ENCODE results near the gene PTRH1.

PTRH1 gene

GRCh38 chr9:127742435-127743088, 27.1 kb upstream of the PTRH1 start:
- DNase-seq (ENCODE audit: low spot score), result no peak
- FAIRE-seq, result no peak

- no peak for DNase-seq (ENCODE audit: low spot score)
- FAIRE-seq, result no peak
These were observed 26.5 kb upstream of the PTRH1 start for GRCh38 chr9:127741831-127742434.

DNA sequence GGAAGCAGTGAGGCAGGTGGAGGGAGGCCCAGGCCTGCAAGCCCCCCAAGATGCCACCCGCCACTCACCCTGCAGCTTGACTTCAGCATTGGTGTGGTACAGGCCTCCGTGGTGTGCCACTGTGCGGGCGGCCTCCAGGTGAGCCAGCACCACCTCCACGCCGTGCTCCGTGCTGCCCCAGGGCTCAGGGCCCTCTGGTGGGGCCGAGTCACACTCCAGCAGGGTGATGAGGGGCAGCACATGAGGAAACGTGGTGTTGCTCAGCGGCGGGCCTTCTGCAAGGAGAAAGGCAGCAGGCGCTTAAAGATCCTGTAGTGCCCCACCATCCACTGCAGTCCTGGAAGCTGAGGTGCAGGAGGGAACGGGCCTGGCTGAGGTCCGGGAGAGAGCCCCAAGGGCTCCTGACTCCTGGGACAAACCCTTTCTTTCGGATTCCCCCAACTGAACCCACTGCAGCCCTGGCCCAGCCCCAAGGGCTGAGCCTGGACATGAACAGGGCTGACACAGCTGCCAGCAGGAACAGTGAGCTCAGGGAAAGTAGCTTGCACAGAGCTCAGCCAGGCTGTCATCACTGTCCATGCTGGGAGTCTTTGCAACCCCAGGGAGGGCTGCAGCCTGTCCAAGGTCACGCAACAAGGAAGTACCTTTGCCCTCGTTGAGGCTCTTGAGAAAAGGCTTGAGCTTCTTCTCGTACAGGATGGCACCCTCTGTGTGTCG, 24.3 kb upstream of the PTRH1 start:
- FAIRE-seq (no peak), DNase-seq (ENCODE audit: low spot score) (no peak)

DNA sequence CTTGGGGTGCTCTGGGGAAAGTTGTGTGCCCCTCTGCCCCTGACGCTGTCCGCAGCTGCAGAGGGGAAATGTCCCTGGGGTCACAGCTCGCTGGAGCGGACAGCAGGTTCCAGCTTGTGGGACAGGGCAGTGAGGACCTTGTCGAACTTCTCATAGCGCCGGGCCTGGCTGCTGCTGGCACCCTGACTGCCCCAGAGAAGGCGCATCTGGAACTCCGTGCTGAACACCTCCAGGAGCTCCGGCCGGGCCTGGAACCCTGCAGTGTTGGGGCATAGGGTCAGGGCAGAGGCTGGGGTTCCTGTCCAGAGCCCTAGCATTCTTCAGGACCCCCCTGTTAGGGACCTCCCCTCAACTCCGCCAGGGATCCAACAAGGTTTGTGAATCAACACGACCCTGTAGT, 23.2 kb upstream of the PTRH1 start:
- FAIRE-seq, result no peak
- DNase-seq (ENCODE audit: low spot score), result no peak

DNA sequence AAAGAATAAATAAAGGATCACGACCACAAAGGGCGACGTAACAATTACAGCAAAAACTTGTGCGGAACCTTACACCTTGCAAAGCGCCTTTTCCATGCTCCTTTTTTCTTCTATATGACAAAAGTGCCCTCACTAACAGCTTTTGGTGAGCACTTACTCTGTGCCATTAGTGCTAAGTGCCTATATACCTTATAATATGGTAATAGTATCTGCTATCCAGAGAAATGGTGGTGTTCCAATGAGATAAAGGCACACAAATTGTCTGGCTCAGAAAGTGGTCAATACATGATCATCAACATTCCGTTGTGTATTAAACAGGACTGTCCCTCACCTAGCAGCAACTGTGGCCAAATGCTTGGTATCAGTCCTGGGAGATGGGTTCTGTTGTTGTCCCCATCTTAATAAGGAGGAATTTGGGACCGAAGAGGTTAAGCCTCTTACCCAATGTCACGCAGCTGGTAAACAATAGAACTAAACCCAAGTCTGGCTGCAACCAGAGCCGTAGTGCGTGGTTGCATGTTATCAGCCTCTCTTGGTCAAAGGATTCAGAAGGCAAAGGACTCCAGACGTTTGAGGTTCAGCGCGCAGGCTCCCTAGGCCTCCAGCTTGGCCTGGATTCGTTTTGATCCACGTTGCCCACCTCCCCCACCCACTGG, 20.2 kb upstream of the PTRH1 start:
- DNase-seq (ENCODE audit: low spot score) (no peak), FAIRE-seq (no peak)

DNA sequence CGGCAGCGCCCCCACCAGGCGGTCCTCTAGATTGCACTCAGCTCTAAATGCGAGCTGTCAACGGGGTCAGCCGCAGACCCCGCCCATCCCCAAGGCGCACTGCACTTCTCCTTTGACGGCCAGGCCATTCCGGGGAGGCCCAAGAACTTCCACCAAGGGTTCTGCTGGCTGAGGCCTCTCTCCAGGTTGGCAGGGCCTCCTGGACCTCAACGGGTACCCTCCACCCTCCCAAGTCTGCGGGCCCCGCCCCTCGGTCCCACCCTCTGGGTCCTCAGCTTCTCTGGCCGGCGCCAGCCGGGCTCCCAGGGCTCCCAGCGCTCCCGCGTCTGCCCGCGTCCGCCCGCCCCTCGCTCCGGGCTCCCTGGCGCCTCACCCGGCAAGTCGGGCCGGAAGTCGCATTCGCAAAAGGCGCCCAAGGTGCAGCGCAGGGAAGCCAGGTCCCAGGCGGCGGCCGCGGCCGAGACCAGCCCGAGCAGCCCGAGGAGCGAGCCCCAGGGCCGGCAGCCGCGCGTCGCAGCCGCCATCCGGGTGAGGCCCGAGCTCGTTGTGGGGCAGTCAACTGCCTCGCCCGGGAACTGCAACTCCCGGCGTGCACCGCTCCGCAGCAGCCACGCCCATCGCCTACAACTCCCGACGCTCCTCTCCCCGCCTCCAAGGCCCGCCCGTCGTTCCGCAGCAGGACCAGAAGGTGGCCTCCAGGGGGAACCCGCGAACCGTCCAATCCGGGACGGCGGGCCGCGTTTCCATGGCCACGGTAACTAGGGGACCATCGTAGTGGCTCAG, 19.5 kb upstream of the PTRH1 start, which contains the start of gene TOR2A:
TSS of gene TOR2A (minus strand) at position 548 of the 783 bp plus-strand sequence. CDS start at position 524, 24 bp downstream.
- FAIRE-seq (peak; percentile 93), DNase-seq (ENCODE audit: low spot score) (peak; percentile 98)

DNA sequence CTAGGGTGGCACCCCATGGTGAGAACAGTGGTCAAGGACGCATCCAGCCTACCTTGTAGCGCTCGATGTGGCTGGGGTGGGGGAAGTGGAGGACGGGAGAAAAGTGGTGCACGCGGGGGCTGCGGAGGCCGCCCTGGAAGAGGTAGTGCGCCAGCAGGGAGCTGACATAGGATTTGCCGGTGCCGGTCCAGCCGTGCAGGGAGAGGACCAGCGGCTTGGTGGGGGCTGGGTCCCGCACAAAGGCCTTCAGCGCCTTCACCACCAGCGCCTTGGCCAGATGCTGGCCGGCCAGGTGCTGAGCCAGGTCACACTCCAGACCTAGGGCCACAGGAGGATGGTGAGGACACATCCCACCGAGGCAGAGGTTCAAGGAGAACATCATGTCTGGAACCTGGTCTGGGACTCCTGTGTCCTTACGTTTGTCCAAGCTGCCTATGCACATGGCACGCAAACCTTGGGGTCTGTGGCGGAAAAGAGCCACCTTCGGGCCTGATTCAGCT, 18.8 kb upstream of the PTRH1 start:
- DNase-seq (ENCODE audit: low spot score), result no peak
- no peak for FAIRE-seq

GRCh38 chr9:127733614-127734013, 18.2 kb upstream of the PTRH1 start:
- FAIRE-seq (no peak), DNase-seq (ENCODE audit: low spot score) (no peak)

DNA sequence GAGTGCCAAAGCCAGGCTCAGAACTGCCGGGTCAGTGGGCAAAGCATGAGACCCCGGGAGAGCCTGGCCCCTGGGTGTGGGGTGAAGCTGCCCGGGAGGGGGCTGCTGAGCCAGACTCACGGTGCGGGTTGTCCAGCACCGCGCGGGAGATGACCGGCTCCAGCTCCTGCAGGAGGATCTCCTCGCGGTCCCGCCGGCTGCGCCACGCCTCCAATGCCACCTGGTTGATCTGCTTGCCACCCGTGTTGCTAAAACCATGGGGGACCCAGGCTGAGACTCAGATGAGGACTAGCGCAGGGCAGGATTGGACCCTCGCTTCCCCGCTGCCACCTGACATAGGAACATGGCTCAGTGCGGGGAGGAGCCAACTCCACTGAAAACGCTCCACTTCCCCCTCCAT, 17.0 kb upstream of the PTRH1 start:
- DNase-seq (ENCODE audit: low spot score) (no peak), FAIRE-seq (no peak)

DNA sequence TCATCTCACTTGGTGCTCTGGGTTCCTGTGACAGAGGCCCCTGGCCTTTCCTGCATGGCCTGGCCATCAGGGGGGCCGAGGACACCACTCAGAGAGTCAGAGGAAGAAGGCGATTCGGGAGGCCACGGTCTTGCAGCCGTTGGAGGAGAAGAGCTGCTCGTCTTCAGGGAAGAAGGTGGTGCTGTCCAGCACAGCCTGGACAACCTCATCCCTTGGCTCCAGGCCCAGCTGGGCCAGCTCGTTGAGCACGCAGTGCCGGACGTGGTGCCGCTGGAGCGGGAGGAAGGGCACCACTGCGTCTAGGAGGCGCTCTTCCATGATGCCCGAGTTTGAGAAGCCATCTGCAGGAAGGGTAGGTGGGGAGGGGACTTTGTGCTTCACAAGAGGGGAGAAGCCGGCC, 16.5 kb upstream of the PTRH1 start:
- DNase-seq (ENCODE audit: low spot score), result no peak
- FAIRE-seq, result no peak

DNA sequence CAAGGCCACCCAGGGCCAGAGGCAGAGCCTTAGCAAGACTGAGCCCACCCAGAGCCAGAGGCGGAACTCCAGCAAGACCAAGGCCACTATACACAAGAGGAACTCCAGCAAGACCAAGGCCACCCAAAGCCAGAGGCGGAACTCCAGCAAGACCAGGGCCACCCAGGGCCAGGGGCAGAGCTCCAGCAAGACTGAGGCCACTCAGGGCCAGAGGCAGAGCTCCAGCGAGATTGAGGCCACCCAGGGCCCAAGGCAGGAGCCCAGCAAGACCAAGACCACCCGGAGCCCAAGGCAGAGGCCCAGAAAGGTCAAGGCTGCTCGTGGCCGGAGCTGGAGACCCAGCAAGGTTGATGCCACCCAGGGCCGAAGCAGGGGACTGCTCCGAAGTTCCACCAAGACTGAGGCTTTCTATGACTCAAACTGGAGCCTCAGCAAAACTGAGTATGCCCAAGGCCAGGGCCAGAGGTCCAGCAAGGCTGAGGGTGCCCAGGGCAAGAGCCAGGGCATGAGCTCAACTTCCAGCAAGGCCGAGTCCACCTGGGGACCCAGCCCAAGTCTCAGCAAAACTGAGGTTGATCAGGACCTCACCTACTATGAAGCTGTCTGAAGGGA, 15.4 kb upstream of the PTRH1 start:
- DNase-seq (ENCODE audit: low spot score), result no peak
- no peak for FAIRE-seq

GRCh38 chr9:127730262-127730661, 14.8 kb upstream of the PTRH1 start:
- FAIRE-seq (no peak), DNase-seq (ENCODE audit: low spot score) (no peak)

GRCh38 chr9:127729522-127730256, 14.2 kb upstream of the PTRH1 start:
- FAIRE-seq (no peak), DNase-seq (ENCODE audit: low spot score) (no peak)

DNA sequence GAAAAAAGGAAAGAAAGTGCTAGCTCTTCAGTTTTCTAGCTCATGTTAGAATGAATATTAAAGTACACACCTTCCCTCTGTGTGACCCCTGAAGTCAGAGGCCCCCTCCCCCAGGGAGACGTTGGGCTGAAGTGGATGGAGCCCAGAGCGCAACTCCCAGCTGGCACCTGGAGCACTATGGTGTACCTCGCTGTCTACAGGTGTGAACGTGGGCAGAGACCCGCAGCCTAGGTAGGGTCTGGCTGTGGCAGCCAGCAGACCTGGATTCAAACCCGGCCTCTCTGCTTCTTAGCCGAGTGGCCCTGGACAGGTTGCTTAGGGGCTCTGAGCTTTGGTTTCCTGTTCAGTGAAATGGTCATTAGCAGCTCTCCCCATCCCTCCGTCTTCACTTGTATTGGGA, 13.3 kb upstream of the PTRH1 start:
- DNase-seq (ENCODE audit: low spot score), result no peak
- FAIRE-seq, result no peak

GRCh38 chr9:127726871-127727270, 11.4 kb upstream of the PTRH1 start:
- FAIRE-seq, result no peak
- no peak for DNase-seq (ENCODE audit: low spot score)

- DNase-seq (ENCODE audit: low spot score), result no peak
- no peak for FAIRE-seq
These were observed 8.5 kb upstream of the PTRH1 start for GRCh38 chr9:127724012-127724411.

DNA sequence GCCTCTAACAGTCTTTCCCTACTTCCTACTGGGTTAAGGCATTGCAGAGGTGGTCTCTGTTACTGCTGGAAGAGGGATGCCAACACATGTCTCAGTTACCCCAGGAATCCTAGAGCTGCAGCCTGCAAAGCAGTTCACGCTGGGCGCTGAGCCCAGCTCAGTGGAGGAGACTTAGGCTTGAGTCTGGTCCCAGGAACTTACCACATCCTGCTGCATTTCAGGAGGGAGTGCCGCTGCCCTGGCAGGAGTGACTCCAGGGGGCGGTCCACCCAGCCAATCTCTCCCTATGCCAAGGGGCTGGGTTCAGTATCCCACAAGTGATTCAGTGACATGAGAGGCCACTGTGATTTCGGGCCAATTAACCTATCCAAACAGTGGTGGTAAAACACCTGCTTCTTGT, 8.0 kb upstream of the PTRH1 start:
- DNase-seq (ENCODE audit: low spot score) (peak; percentile 77), FAIRE-seq (peak; percentile 87)

- DNase-seq (ENCODE audit: low spot score), result no peak
- no peak for FAIRE-seq
These were observed 7.5 kb upstream of the PTRH1 start for GRCh38 chr9:127723013-127723412.

- DNase-seq (ENCODE audit: low spot score) (no peak), FAIRE-seq (peak; percentile 61)
These were observed 6.7 kb upstream of the PTRH1 start for GRCh38 chr9:127722055-127722745.

Data from urothelium cell line (cell line).